ENCODE measurements around the gene RUVBL1.

RUVBL1 gene

DNA sequence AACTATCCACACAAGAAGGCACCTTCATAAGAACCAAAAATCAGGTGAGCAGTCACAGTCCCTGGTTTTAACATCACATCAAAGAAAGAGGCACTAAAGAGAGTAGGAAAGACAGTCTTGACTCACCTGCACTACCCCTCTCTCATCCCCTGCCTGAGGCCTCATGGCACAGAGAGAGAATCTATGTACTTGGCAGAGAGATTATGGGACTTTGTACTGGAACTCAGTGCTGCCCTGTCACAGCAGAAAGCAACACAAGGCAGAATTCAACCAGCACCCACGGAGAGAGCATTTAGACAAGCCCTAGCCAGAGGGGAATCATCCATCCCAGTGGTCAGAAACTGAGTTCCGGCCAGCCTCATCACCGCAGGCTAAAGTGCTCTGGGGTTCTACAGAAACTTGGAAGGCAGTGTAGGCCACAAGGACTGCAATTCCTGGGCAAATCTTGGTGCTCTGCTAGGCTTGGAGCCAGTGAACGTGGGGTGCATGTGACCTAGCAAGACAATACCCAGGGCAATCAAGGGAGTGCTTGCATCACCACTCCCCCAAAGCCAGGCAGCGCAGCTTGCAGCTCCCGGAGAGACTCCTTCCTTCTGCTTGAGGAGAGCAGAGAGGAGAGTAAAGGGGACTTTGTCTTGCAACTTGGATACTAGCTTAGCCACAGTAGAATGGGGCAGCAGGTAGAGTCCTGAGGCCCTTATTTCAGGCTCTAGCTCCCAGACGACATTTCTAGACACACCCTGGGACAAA lies 8.5 kb upstream of the RUVBL1 start:
- no peak for DNase-seq

DNA sequence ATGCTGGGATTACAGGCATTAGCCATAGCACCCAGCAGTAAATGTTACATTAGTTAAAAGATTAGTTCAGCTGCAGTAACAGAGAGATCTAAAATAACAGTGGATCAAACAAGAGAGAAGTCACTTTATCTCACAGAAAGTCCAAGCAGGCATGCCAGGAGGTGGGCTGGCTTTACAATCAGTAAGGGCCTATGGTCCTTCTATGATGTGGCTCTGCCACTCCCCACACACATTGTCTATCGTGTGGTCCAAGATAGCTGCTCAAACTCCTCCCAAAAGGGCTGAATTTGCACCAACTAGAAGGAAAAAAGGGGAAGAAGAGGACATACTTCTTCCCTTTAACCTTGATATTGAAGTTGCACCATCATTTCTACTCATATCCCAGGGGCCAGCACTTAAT lies 4.6 kb upstream of the RUVBL1 start:
- DNase-seq = peak; percentile 88

DNA sequence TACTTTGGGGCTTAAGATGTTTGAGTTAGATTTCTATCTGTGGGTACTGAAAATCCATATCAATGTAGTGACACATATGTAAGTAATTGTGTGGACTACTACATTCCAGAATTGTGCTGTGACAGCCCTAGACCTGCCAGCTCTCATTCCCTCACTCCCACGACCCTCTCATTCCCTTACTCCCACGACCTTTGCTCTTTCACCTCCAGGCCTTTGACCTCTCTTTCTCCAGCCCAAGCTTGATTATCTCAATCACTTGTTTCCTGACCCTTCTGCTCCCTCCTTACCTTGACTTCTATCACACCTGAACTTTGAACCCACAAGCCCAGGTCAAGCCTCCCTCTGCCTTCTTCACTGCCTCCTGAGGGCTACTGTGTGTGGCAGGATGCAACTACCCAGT lies 3.6 kb upstream of the RUVBL1 start:
- no peak for DNase-seq

DNA sequence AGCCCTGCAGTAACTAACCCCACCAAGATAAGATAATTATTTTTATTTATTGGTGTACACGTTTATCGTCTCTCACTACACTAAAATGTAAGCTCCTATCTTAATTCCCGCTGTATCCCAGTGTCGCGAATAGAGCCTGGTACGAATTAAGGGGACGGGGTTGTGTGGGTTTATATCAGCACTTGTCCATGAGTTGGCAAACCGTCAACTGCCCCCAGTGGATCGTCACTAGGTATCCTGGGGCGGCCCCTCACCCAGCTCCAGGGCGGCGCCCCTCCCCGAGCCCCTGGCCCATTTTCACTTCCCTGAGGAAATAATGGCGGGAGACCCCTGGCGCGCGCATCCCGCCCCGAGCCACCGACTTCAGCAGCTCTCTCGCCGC lies 465 bp downstream of the RUVBL1 start:
- peak; percentile 58 for DNase-seq

DNA sequence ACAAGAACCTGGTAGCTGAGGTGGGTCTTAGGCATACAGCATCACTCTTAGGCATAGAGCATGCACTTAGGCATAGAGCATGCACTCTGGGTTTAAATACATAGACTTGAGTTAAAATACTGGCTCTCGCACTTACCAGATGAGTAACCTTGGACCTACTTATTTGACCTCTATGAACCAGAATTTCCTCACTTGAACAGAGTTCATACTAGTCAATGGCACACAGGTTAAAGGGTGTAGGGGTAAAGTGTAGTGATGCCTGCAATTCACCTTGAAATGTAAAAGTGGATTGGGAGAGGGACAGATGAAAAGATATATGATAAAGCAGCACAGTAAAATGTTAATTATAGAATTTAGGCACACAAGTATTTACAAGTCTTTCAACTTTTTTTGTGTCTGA lies 1.6 kb downstream of the RUVBL1 start:
- no peak for DNase-seq

DNA sequence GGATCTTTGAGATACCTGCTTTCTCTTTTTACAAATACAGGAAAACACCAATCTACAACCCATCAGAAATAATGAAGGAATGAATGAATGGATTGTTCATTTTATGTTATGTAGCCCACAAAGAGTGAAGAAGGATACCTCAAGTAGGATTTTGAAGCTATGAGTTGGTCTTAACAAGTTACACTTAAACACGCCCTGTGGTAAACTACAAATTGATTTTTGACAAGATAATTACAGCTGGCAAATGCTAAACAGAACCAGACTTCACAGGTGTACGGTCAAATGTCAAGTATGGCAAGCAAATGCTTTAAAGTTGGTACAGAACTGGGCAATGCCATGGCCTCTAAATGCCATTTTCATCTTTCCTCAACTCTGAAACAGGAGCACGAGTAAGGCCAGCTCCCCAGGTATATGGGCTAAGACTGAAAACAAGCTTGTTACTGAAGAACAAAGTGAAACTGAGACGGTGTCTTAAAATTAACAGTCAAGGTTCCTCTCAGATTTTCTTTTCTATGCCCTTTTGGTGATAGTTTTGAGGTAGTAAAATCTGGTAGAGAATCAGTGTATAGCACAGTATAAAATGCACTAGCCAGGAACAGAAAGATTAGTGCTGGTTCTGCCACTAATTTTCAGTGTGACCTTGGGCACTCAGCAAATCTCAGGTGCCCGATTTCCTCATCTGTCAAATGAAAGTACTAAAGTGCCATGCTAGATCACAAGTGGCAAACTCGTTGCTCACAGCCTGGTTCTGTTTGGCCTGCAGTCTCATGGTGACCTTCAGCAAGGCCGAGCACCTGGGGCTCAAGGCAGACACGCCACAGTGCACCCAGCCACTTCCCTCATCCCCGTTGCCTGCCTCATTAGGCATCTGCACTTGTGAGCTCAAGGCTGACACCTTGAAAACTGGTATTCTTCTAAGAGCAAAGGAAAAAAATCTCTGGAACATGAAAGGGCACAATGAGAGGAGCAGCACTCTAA lies 9.5 kb downstream of the RUVBL1 start:
- DNase-seq = no peak

DNA sequence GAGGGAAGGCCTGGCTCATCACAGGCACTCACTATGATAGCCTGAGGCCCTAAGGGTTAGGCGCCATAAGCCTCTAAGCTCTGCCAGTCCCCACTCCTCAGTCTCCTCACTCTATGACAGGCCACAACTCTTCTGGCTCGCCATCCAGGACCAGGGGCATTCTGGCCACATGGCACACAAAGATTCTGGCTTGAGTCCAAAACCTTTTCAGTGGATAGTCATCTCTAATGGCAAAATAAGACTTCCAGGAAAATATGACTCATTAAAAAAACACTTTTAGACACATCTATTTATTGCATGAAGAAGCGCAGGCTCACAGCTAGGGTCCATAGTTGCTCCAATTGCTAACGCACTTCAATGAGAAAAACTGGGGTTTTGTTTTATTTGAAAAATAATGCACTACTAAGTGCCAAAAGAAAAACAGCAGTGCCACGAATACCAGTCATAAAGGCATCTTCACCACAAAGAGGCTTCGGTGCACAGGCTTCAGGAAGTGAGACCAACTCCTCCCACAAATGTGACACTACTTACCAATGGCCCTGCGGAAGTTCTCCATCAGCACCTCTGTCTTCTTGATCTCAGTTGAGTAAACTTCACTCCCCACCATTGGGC lies 11.1 kb downstream of the RUVBL1 start:
- DNase-seq = peak; percentile 63

DNA sequence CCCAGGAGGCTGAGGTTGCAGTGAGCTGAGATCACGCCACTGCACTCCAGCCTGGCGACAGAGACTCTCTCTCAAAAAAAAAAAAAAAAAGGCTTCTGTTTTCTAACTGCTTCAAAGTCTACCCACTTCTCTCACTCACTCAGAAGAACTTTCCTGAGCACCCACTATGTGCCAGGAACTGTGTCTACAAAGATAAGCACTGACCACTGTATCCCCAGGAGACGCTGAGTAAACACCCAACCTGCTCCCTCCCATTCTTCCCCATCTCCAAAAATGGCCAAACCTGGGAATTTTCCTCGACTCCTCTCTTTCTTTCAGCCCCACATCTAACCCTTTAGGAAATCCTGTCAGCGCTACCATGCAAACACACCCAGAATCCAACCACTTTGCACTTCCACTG lies 12.5 kb downstream of the RUVBL1 start:
- no peak for DNase-seq

DNA sequence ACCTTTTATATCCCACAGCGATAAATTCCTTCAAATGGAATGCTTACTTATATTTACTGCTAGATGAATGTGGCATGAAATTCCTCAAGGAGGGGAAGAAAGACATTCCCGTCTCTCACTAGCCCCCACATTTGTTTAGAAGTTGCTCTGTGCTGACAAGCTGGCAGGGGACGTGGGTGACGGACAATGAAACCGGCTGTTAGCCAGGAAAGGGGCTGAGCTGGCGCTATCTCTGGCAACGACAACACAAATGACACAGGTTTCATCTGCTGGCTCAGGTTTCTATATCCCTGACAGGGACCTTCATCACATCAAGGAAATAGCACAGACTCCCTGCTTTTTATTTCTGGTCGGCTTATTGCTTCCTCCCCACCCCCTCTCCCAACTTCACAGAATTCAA lies 15.8 kb downstream of the RUVBL1 start:
- no peak for DNase-seq

DNA sequence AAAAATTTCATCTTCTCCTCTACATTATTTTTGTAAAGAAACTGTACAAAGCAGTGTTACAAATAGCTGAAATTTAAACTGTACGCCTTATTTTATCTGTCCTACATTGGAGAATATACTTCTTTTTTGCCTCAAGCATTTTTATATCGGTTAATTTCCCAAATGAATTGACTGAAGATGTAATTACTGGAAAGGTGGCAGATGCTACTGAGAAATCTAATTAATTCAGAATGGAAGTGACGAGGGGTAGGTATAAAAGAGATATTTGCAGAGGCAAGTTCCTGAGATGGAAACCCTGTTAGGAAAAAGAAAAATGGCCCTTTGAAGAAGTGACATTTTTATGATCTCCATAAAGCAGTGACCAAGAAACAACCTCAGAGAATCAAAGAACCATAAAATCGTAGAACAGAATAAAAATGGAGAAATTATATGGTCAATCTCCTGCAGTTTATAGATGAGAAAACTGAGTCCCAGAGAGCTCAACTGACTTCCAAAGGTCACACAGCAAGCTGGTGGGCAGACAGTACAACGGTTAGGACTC lies 20.4 kb downstream of the RUVBL1 start:
- no peak for DNase-seq

DNA sequence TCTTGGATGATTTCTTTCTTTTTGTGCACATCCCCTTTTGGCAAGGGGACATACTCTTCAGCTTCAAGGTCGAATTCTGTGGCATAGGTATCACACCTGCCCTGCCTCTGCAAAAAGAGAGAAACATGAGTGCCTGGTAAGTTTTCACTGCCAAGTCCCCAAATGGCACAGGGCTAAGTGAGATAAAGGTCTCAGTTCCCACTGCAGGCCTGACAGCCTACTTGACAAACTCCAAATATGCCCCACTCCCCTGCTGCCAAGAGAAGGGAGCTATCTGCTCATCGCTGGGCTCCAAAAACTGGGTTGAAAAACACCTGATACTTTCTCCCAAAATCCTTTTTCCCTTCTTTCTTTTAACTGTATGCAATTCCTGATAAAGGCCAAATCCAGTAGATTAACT lies 23.0 kb downstream of the RUVBL1 start:
- DNase-seq = no peak

DNA sequence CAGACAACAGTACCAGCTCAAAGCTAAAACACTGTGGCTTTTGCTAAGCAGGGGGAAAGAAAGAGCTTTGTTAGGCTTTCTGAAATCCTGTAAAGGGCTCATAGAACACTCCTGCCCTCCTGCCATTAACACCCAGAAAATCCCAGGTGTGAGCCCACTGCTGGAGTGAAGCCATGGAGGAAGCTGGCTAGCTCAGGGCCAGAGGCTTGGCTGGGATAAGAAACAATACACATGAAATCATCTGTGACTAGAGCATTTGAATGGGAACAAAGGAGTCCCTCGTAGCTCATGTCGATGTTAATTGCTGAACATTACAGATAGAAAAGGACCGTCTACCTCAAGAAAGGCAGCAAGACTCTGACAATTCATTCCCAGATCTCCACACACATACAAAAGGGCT lies 23.5 kb downstream of the RUVBL1 start:
- no peak for DNase-seq

DNA sequence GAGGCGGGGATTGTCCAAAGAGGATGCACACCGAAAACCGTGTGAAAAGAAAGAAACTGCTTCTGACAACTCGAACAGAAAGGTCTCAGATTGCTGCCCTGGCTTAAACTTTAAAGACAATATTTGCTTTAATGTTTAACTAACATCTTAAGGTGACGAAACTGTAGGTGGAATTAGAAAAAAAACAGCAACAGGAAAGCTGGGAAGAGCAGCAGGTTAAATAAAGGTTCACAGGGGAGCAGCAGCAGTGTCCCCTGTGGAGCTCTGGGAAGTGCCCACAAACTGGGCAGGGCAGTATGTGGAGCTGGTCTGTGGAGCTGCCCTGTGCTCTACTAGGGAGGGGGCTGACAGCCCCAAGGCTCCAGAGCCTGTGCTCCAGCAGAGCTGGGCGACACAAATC lies 25.4 kb downstream of the RUVBL1 start:
- DNase-seq = no peak

DNA sequence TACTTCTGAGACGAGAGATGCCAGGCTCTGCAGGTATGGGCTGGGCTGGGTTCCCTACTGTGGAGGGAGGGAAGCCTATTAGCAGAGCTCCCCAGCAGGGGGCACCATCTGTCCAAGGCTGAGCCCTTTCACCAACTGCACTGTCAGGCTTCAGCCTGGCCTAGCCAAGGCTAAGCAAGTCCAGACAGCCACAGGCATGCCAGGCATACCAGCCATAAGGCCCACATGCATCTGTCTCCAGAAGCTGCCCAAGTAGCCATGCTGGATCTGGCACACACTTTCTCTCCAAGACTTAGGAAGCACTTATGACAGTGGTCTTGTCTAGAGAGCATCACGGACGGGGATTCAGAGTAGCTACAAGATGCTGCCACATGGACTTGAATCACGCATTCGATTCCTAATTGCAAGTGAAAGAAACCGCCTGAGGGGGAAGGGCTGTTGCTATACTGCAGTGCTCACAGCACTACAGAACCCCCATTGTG lies 28.3 kb downstream of the RUVBL1 start:
- peak; percentile 90 for DNase-seq

DNA sequence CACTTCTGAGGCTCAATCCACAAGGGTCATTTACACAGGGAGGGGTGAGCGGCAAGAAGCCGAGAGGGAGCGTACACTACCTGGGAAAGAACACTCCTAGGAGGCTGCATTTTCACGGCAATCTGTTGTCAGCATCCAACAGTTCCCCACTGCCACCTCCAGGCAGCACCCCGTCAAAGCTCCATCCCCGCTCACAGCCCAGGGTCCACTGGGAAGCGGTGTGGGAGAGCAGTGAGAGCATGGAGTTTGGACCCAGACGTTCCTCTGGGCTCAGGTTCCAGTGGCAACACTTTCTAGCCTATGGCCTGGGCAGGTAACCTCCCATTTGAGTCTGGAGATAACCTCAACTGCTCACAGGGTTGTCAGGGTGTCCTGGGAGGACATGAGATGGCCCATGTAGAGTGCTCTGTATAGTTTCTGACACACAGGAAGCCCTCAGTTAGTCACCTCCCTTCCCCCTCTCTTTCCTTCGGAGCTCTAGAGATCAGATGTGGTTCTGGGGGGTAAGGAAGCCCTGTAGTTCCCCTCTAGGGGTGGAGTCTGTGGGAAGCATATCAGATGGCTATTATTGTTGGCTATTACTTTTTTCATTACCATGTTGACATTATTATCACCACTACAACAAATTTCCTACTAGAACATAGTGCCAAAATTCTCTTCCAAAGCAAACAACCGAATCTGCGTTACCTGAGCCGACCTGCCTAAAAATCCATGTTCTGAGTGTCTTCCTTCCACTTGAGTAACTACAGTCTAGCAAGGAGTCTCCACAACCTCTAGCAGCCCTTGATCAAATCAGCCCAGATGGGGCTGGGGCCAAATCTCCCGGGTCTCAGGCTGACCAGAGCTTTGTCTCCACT lies 29.1 kb downstream of the RUVBL1 start:
- peak; percentile 85 for DNase-seq

DNA sequence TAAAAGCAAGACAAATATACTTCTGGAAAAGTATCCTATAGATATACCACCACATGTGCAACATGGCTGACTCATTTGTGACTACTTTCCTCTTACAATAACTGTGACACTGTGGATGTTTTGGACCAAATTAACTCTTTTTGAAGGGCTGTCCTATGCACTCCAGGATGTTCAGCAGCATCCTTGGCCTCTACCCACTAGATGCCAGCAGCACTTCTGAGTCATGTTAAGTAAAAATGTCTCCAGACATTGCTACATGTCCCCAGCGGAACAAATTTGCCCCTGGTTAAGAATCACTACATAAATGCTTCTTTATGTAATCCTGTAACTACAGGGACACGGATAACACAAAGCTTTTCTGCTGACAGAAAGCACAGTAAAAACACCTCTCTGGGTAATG lies 32.0 kb downstream of the RUVBL1 start:
- no peak for DNase-seq

DNA sequence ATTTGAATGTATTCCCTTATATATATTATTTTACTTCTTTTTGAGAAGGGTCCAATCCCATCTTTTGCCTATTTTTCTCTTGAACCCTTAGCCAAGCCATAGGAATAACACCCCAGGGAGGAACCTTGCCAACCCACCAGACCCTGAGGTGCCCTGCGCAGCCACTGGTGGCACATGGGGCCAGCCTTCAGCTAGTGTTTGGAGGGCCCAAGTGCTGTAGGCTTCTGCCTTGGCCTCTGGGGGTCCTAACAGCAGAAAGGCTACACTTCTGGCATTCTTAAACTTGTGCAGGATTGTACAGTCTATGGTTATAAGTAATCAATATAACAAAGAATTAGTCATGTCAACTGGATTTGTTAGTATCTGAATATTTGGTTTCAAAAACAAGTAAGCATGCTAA lies 34.5 kb downstream of the RUVBL1 start:
- peak; percentile 42 for DNase-seq

DNA sequence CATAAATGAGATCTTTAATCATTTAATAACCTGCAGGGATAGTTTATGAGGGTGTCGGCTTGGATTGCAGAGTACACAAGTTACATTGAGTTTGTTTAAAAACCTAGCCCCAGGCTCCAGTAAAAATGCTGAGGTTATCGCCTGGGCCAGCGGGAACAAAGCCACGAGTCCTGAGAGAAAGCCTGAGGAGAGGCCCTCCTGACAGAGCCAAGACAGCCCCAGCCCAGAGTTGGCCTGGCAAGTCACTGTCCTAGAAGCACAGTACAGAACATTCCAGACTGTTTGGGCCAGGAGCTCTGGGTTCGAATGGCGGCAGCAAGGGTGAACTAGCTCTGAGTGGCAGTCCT lies 39.0 kb downstream of the RUVBL1 start:
- no peak for DNase-seq

DNA sequence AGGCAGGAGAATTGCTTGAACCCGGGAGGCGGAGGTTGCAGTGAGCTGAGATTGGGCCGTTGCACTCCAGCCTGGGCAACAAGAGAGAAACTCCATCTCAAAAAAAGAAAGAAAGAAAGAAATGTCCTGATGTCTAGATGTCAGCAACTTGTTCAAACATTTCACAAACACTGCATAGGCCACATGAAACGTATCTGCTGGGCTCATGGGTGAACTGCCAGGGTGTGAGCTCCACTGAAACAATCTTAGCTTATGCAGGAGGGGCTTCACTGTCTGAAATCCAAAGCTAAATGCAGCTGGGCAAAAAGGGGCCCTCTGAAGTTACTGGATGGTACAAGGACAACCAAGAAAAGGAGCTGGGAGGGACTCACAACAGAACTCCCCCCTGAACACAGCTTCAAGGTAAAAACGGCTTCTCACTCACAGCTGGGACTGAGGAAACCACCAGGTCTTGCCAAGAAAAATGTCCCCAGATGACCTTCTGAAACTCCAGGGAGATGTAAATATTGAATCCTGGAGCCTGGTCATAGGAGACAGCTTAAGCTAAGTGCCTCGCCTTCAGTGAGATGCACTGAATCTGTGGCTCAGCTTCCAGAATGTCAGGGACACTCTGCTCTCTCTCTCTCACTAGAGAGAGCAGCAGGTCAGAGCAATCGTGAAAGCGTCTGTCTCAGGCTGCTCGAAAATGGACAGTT lies 39.5 kb downstream of the RUVBL1 start:
- no peak for DNase-seq

DNA sequence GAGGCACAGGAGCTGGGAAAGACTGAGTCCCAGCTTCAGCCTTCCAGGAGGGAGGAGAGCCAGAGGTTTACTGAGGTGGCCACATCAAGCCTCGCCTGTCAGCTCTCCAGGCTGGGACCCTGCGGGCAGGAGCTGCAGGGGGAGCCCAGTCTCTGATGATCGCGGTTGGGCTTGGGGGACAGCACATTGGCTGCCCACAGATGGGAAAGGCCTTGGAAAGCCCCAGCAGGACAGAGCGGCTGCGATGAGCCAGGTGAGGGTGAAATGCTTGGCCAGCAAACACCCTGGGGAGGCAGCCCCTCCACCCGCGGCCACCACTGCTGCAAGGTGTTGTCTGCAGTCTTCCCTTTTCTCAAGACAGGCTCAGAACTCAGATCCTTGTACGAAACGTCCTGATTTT lies 40.2 kb downstream of the RUVBL1 start:
- no peak for DNase-seq

DNA sequence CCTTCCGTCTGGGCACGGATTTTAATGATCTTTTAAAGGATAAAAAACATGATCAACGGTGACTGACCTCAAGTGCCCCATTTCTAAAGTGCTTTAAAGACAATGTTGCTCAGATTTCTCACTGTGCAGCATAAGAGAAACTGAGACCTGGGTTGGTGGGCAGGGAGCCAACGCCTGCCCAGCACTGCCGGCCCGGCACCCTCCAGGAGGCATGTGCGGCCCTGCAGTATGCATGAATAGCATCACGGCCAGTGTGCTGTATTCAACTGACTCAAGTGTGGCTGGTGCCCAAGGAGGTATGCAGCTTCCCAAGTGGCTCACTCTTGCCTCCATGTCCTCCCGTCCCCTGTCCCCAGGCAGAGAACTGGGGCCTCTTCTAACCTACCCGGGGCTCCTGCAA lies 41.1 kb downstream of the RUVBL1 start:
- no peak for DNase-seq

DNA sequence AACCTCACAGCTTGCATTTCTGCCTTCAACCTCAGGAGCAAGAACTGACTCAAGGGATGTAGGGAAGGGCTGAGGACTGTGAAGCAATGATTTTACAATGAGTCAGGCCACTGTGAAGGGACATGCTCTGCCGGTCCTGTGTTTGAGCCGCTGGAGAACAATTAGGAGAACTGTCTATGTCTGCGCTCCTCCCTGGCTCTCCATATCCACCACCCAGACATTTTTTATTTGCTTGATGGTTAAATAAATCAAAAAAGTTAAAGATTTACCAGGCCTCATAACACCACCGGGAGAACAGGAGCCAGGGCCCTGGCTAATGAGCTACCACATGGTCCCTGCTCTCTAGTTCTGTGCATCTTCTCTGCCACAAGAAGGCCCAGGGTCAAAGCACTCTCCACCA lies 41.8 kb downstream of the RUVBL1 start:
- no peak for DNase-seq
